ENCODE data around the gene SPSB1.
"Not testable (repeated sequence)": the region's sequence is repeated elsewhere in the genome, so short reads cannot be mapped to it uniquely, and the experiment has no call there.

The SPSB1 gene

DNA sequence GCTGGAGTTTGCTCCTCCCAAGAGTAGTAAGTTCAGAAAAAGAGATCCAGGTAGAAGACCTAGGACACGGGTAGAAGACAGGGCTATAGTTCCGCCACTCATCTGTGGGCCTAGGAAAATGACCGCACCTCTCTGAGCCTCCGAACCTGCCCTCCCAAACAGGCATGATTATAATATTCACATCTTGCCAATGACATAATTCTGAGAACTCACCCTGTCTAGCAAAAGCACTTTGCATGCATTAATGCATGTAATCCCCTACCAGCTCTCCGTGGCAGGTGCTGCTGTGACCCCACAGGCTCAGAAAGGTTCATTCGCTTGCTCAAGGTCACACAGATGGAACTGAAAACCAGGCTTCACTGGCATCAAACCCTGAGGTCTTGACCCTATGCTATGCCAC is 88.0 kb downstream of the SPSB1 start:
- H3K27me3 ChIP-seq (ENCODE audit: insufficient read depth, low read depth) = no peaks in the 10 kb centered on the region
- TF ChIP-seq, protein P1, sequence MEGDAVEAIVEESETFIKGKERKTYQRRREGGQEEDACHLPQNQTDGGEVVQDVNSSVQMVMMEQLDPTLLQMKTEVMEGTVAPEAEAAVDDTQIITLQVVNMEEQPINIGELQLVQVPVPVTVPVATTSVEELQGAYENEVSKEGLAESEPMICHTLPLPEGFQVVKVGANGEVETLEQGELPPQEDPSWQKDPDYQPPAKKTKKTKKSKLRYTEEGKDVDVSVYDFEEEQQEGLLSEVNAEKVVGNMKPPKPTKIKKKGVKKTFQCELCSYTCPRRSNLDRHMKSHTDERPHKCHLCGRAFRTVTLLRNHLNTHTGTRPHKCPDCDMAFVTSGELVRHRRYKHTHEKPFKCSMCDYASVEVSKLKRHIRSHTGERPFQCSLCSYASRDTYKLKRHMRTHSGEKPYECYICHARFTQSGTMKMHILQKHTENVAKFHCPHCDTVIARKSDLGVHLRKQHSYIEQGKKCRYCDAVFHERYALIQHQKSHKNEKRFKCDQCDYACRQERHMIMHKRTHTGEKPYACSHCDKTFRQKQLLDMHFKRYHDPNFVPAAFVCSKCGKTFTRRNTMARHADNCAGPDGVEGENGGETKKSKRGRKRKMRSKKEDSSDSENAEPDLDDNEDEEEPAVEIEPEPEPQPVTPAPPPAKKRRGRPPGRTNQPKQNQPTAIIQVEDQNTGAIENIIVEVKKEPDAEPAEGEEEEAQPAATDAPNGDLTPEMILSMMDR (conservative IDR thresholded peaks at IDR 0.05; ENCODE audit: low read depth, low read length) = no peak
- H3K79me2 ChIP-seq (ENCODE audit: insufficient read depth, low read depth) = no peaks in the 10 kb centered on the region
- H3K4me1 ChIP-seq (ENCODE audit: low read depth, poor library complexity, severe bottlenecking) = no peaks in the 10 kb centered on the region
- no peak overlapping the region for H3K4me2 ChIP-seq
- no peaks in the 10 kb centered on the region for H4K20me1 ChIP-seq (ENCODE audit: insufficient read depth)
- no peak overlapping the region for H3K4me3 ChIP-seq (IDR thresholded peaks at IDR 0.05; ENCODE audit: insufficient read depth, low read depth, low read length)
- H3K27ac ChIP-seq = no peak overlapping the region
- no peaks in the 10 kb centered on the region for H3K36me3 ChIP-seq (ENCODE audit: insufficient read depth)
- no peak overlapping the region for H2AFZ ChIP-seq (ENCODE audit: low read depth)
- H3K9ac ChIP-seq = no peak overlapping the region

- no peak overlapping the region for H2AFZ ChIP-seq (ENCODE audit: low read depth)
- no peaks in the 10 kb centered on the region for H3K4me1 ChIP-seq (ENCODE audit: low read depth, poor library complexity, severe bottlenecking)
- TF ChIP-seq, protein P1 (conservative IDR thresholded peaks at IDR 0.05; ENCODE audit: low read depth, low read length) = no peak
- H3K9ac ChIP-seq = no peak overlapping the region
- no peak overlapping the region for H3K4me3 ChIP-seq (IDR thresholded peaks at IDR 0.05; ENCODE audit: insufficient read depth, low read depth, low read length)
- no peak overlapping the region for H3K4me2 ChIP-seq
- no peaks in the 10 kb centered on the region for H3K36me3 ChIP-seq (ENCODE audit: insufficient read depth)
- H3K27me3 ChIP-seq (ENCODE audit: insufficient read depth, low read depth) = no peaks in the 10 kb centered on the region
- no peaks in the 10 kb centered on the region for H4K20me1 ChIP-seq (ENCODE audit: insufficient read depth)
- no peak overlapping the region for H3K27ac ChIP-seq
- no peaks in the 10 kb centered on the region for H3K79me2 ChIP-seq (ENCODE audit: insufficient read depth, low read depth)
These were observed 90.2 kb downstream of the SPSB1 start for GRCh38 chr1:9382643-9383491.

DNA sequence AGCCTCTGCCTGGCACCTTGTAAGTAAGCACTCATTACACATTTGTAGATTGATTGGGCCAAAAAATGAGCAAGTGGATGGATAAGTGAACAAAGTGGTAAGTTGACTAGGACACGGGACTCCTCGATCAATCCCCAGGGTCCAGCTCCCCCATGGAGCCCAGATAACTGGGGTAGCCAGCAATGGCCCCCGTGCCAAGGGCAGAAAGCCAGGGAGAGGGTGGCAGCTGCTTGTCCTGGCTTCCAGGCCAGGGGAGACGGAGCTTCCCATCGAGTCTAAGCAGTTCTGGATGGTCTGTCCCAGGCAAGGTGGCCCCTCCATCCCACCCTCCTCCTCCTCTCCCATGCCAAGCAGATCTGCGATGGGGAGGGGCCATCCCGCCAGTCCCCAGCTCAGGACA is 91.4 kb downstream of the SPSB1 start:
- TF ChIP-seq, protein P1 (conservative IDR thresholded peaks at IDR 0.05; ENCODE audit: low read depth, low read length) = no peak

GRCh38 chr1:9384751-9385245 is 92.1 kb downstream of the SPSB1 start:
- H4K20me1 ChIP-seq (ENCODE audit: insufficient read depth) = no peaks in the 10 kb centered on the region
- no peak overlapping the region for H3K9ac ChIP-seq
- no peak overlapping the region for H2AFZ ChIP-seq (ENCODE audit: low read depth)
- no peak overlapping the region for H3K4me2 ChIP-seq
- no peaks in the 10 kb centered on the region for H3K79me2 ChIP-seq (ENCODE audit: insufficient read depth, low read depth)
- no peaks in the 10 kb centered on the region for H3K27me3 ChIP-seq (ENCODE audit: insufficient read depth, low read depth)
- H3K4me3 ChIP-seq (IDR thresholded peaks at IDR 0.05; ENCODE audit: insufficient read depth, low read depth, low read length) = no peak overlapping the region
- H3K36me3 ChIP-seq (ENCODE audit: insufficient read depth) = no peaks in the 10 kb centered on the region
- no peaks in the 10 kb centered on the region for H3K4me1 ChIP-seq (ENCODE audit: low read depth, poor library complexity, severe bottlenecking)
- no peak overlapping the region for H3K27ac ChIP-seq
- TF ChIP-seq, protein P1 (conservative IDR thresholded peaks at IDR 0.05; ENCODE audit: low read depth, low read length) = no peak

More for the DNA sequence above, 91.4 kb downstream of the SPSB1 start:
- no peak overlapping the region for H3K4me2 ChIP-seq
- H3K36me3 ChIP-seq (ENCODE audit: insufficient read depth) = no peaks in the 10 kb centered on the region
- H3K9ac ChIP-seq = no peak overlapping the region
- H3K27me3 ChIP-seq (ENCODE audit: insufficient read depth, low read depth) = no peaks in the 10 kb centered on the region
- no peak overlapping the region for H2AFZ ChIP-seq (ENCODE audit: low read depth)
- H3K27ac ChIP-seq = no peak overlapping the region
- H3K4me1 ChIP-seq (ENCODE audit: low read depth, poor library complexity, severe bottlenecking) = no peaks in the 10 kb centered on the region
- H3K4me3 ChIP-seq (IDR thresholded peaks at IDR 0.05; ENCODE audit: insufficient read depth, low read depth, low read length) = no peak overlapping the region
- H4K20me1 ChIP-seq (ENCODE audit: insufficient read depth) = no peaks in the 10 kb centered on the region
- H3K79me2 ChIP-seq (ENCODE audit: insufficient read depth, low read depth) = no peaks in the 10 kb centered on the region

DNA sequence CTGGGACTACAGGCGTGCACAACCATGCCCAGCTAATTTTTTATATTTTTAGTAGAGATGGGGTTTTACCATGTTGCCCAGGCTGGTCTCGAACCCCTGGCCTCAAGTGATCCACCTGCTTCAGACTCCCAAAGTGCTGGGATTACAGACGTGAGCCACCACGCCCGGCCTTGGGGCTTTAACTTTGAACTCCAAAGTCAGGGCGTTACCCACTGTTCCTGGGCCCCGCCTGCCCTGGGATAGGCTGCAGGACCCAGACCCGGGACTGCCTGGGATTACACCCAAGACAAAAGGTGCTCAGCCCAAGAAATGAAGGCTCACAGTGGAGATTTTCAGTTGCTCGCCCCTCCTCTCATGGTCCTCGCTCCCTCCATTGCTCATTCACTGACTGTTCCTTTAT is 92.7 kb downstream of the SPSB1 start:
- H2AFZ ChIP-seq (ENCODE audit: low read depth); H3K27me3 ChIP-seq (ENCODE audit: insufficient read depth, low read depth); H3K36me3 ChIP-seq (ENCODE audit: insufficient read depth); H3K9ac ChIP-seq; H3K4me1 ChIP-seq (ENCODE audit: low read depth, poor library complexity, severe bottlenecking); H3K27ac ChIP-seq; H4K20me1 ChIP-seq (ENCODE audit: insufficient read depth); H3K4me3 ChIP-seq (IDR thresholded peaks at IDR 0.05; ENCODE audit: insufficient read depth, low read depth, low read length); H3K79me2 ChIP-seq (ENCODE audit: insufficient read depth, low read depth); H3K4me2 ChIP-seq: not testable (repeated sequence)

All from KMS-11 (cell line).